ENCODE measurements around the gene METTL27.
"Not testable (repeated sequence)": the region's sequence is repeated elsewhere in the genome, so short reads cannot be mapped to it uniquely, and the experiment has no call there.

Gene METTL27

GRCh38 chr7:73799282-73800141, 42.8 kb downstream of the METTL27 start:
- Histone ChIP-seq H3K4me2 (ENCODE audit: low read depth, low read length, poor library complexity, severe bottlenecking) (no peak overlapping the region), H3K9ac (ENCODE audit: low read depth, low read length, poor library complexity, severe bottlenecking) (no peak overlapping the region)

DNA sequence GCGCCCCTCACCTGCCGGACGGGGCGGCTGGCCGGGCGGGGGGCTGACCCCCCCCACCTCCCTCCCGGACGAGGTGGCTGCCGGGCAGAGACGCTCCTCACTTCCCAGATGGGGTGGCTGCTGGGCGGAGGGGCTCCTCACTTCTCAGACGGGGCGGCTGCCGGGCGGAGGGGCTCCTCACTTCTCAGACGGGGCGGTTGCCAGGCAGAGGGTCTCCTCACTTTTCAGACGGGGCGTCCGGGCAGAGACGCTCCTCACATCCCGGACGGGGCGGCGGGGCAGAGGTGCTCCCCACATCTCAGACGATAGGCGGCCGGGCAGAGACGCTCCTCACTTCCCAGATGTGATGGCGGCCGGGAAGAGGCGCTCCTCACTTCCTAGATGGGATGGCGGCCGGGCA, 45.1 kb downstream of the METTL27 start:
- H3K79me2 ChIP-seq (ENCODE audit: insufficient read depth, low read length); H3K4me2 ChIP-seq (ENCODE audit: low read depth, low read length, poor library complexity, severe bottlenecking); H3K4me1 ChIP-seq (ENCODE audit: insufficient read depth, low read length, poor library complexity, severe bottlenecking); H4K20me1 ChIP-seq (ENCODE audit: insufficient read depth, low read length, poor library complexity, severe bottlenecking); H3K4me3 ChIP-seq (ENCODE audit: low read length, poor library complexity, severe bottlenecking); H3K9me2 ChIP-seq (replicated peaks; ENCODE audit: low read depth, low read length); H3K27me3 ChIP-seq (ENCODE audit: insufficient read depth, low read length, poor library complexity, severe bottlenecking); H3F3A ChIP-seq (ENCODE audit: low read depth); H2AFZ ChIP-seq (ENCODE audit: low read length); H3K9me3 ChIP-seq (ENCODE audit: insufficient read depth, low read depth, low read length); H3K9ac ChIP-seq (ENCODE audit: low read depth, low read length, poor library complexity, severe bottlenecking); H3K36me3 ChIP-seq (ENCODE audit: insufficient read depth, low read length): not testable (repeated sequence)

More at GRCh38 chr7:73799282-73800141, 42.8 kb downstream of the METTL27 start:
- TF ChIP-seq CTCF (conservative IDR thresholded peaks at IDR 0.05; ENCODE audit: low read length) (no peak), EZH2phosphoT487 (IDR thresholded peaks at IDR 0.05; ENCODE audit: borderline replicate concordance) (no peak)
- H3F3A ChIP-seq (ENCODE audit: low read depth), result no peaks in the 10 kb centered on the region
- no peaks in the 10 kb centered on the region for H4K20me1 ChIP-seq (ENCODE audit: insufficient read depth, low read length, poor library complexity, severe bottlenecking)
- H3K36me3 ChIP-seq (ENCODE audit: insufficient read depth, low read length), result no peaks in the 10 kb centered on the region
- no peak overlapping the region for H3K4me3 ChIP-seq (ENCODE audit: low read length, poor library complexity, severe bottlenecking)
- no peak overlapping the region for H2AFZ ChIP-seq (ENCODE audit: low read length)
- H3K4me1 ChIP-seq (ENCODE audit: insufficient read depth, low read length, poor library complexity, severe bottlenecking), result no peaks in the 10 kb centered on the region
- no peaks in the 10 kb centered on the region for H3K79me2 ChIP-seq (ENCODE audit: insufficient read depth, low read length)
- no peaks in the 10 kb centered on the region for H3K27me3 ChIP-seq (ENCODE audit: insufficient read depth, low read length, poor library complexity, severe bottlenecking)
- H3K9me2 ChIP-seq (replicated peaks; ENCODE audit: low read depth, low read length), result no peaks in the 10 kb centered on the region
- H3K9me3 ChIP-seq (ENCODE audit: insufficient read depth, low read depth, low read length), result no peaks in the 10 kb centered on the region

DNA sequence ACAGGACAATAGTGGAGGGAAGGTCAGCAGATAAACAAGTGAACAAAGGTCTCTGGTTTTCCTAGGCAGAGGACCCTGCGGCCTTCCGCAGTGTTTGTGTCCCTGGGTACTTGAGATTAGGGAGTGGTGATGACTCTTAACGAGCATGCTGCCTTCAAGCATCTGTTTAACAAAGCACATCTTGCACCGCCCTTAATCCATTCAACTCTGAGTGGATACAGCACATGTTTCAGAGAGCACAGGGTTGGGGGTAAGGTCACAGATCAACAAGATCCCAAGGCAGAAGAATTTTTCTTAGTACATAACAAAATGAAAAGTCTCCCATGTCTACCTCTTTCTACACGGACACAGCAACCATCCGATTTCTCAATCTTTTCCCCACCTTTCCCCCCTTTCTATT, 45.7 kb downstream of the METTL27 start:
- H3F3A ChIP-seq (ENCODE audit: low read depth); H3K9ac ChIP-seq (ENCODE audit: low read depth, low read length, poor library complexity, severe bottlenecking); H3K4me1 ChIP-seq (ENCODE audit: insufficient read depth, low read length, poor library complexity, severe bottlenecking); H3K4me2 ChIP-seq (ENCODE audit: low read depth, low read length, poor library complexity, severe bottlenecking); H3K9me2 ChIP-seq (replicated peaks; ENCODE audit: low read depth, low read length); H3K79me2 ChIP-seq (ENCODE audit: insufficient read depth, low read length); H4K20me1 ChIP-seq (ENCODE audit: insufficient read depth, low read length, poor library complexity, severe bottlenecking); H3K4me3 ChIP-seq (ENCODE audit: low read length, poor library complexity, severe bottlenecking); H3K27me3 ChIP-seq (ENCODE audit: insufficient read depth, low read length, poor library complexity, severe bottlenecking); H2AFZ ChIP-seq (ENCODE audit: low read length); H3K9me3 ChIP-seq (ENCODE audit: insufficient read depth, low read depth, low read length); H3K36me3 ChIP-seq (ENCODE audit: insufficient read depth, low read length): not testable (repeated sequence)

DNA sequence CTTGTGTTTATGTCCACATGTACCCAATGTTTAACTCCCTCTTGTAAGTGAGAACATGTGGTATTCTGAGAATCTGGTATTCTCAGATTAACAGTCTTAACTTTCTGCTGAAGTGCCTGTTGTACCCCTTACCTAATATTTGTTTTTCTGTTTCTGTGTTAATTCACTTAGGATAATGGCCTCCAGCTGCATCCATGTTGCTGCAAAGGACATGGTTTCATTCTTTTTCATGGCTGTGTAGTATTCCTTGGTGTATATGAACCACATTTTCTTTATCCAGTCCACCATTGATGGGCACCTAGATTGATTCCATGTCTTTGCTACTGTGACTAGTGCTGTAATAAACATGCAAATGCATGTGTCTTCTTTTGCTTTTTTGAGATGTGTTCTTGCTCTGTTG, 47.1 kb downstream of the METTL27 start:
- not testable (repeated sequence) for H4K20me1 ChIP-seq (ENCODE audit: insufficient read depth, low read length, poor library complexity, severe bottlenecking); H3F3A ChIP-seq (ENCODE audit: low read depth); H3K36me3 ChIP-seq (ENCODE audit: insufficient read depth, low read length); H2AFZ ChIP-seq (ENCODE audit: low read length); H3K9ac ChIP-seq (ENCODE audit: low read depth, low read length, poor library complexity, severe bottlenecking); H3K9me3 ChIP-seq (ENCODE audit: insufficient read depth, low read depth, low read length); H3K9me2 ChIP-seq (replicated peaks; ENCODE audit: low read depth, low read length); H3K4me1 ChIP-seq (ENCODE audit: insufficient read depth, low read length, poor library complexity, severe bottlenecking); H3K4me2 ChIP-seq (ENCODE audit: low read depth, low read length, poor library complexity, severe bottlenecking); H3K4me3 ChIP-seq (ENCODE audit: low read length, poor library complexity, severe bottlenecking); H3K79me2 ChIP-seq (ENCODE audit: insufficient read depth, low read length); H3K27me3 ChIP-seq (ENCODE audit: insufficient read depth, low read length, poor library complexity, severe bottlenecking)

DNA sequence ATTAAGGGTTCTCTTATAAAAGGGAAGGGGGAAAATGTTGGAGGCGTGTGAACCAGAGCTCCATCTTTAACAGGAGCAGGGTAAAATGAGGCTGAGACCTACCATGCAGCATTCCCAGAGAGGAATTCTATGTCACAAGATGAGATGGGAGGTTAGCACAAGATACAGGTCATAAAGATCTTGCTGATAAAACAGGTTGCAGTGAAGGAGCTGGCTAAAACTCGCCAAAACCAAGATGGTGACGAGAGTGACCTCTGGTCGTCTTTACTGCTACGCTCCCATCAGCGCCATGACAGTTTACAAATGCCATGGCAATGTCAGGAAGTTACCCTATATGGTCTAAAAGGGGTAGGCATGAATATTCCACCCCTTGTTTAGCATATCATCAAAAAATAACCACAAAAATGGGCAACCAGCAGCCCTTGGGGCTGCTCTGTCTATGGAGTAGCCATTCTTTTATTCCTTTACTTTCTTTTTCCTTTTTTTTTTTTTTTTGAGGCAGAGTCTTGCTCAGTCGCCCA, 51.1 kb downstream of the METTL27 start:
- H3K79me2 ChIP-seq (ENCODE audit: insufficient read depth, low read length); H2AFZ ChIP-seq (ENCODE audit: low read length); H3K4me3 ChIP-seq (ENCODE audit: low read length, poor library complexity, severe bottlenecking); H3K4me2 ChIP-seq (ENCODE audit: low read depth, low read length, poor library complexity, severe bottlenecking); H4K20me1 ChIP-seq (ENCODE audit: insufficient read depth, low read length, poor library complexity, severe bottlenecking); H3K4me1 ChIP-seq (ENCODE audit: insufficient read depth, low read length, poor library complexity, severe bottlenecking); H3F3A ChIP-seq (ENCODE audit: low read depth); H3K9me2 ChIP-seq (replicated peaks; ENCODE audit: low read depth, low read length); H3K27me3 ChIP-seq (ENCODE audit: insufficient read depth, low read length, poor library complexity, severe bottlenecking); H3K36me3 ChIP-seq (ENCODE audit: insufficient read depth, low read length); H3K9ac ChIP-seq (ENCODE audit: low read depth, low read length, poor library complexity, severe bottlenecking); H3K9me3 ChIP-seq (ENCODE audit: insufficient read depth, low read depth, low read length): not testable (repeated sequence)

All from Loucy (cell line).